ENCODE data around the gene ANKRD39. TPM values are rescaled to one million over a fixed set of nuclear protein-coding genes. Genes with fewer than 3 reads are reported as not detected.
"Not testable (repeated sequence)": the region's sequence is repeated elsewhere in the genome, so short reads cannot be mapped to it uniquely, and the experiment has no call there.

Gene ANKRD39
- total RNA-seq, 1 donor: 4.7 TPM

DNA sequence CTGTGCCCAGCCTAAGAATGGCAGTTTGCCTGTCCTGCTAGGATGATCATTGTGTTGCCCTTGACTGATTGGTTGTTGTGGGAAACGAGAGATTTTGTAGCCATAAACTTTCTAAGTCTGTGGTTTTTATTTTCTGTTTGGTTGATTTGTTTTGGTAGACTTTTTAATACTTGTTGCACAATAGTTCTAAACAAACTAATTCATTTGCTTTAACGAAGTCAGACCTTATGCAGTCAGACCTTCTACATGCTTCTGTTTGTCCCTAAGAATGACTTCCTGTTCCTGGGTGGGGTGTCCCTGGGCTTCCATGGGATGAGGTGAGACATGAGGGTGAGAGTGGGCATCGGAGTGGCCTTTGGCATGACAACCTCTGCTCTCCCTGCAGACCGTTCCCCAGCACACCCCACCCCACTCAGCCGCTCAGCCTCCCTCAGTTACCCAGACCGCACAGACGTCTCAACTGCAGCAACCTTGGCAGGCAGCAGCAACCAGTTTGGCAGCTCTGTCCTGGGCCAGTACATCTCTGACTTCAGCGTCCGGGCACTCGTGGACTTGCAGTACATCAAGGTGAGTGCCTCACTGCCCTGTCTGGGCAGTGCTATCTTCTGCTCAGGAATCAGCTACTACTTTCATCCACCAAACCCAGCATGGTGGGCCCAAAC is 49.5 kb downstream of the ANKRD39 start:
- TF ChIP-seq, protein P1, sequence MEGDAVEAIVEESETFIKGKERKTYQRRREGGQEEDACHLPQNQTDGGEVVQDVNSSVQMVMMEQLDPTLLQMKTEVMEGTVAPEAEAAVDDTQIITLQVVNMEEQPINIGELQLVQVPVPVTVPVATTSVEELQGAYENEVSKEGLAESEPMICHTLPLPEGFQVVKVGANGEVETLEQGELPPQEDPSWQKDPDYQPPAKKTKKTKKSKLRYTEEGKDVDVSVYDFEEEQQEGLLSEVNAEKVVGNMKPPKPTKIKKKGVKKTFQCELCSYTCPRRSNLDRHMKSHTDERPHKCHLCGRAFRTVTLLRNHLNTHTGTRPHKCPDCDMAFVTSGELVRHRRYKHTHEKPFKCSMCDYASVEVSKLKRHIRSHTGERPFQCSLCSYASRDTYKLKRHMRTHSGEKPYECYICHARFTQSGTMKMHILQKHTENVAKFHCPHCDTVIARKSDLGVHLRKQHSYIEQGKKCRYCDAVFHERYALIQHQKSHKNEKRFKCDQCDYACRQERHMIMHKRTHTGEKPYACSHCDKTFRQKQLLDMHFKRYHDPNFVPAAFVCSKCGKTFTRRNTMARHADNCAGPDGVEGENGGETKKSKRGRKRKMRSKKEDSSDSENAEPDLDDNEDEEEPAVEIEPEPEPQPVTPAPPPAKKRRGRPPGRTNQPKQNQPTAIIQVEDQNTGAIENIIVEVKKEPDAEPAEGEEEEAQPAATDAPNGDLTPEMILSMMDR (IDR thresholded peaks at IDR 0.05; ENCODE audit: insufficient read depth, low read depth, low read length): no peak
- no peak overlapping the region for H3K4me3 ChIP-seq (ENCODE audit: low read depth, low read length)
- peak; percentile 64 for DNase-seq (ENCODE audit: low read depth)

DNA sequence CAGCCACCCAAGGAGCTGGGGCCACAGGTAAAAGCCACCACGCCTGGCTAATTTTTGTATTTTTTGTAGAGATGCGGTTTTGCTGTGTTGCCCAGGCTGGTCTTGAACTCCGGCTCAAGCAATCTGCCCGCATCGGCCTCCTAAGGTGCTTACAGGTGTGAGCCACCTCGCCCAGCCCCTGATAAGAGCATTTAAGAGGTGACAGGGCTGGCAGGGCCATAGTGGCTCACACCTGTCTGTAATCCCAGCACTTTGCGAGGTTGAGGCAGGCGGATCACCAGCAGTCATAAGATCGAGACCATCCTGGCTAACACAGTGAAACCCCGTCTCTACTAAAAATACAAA is 50.7 kb downstream of the ANKRD39 start:
- TF ChIP-seq, protein P1 (IDR thresholded peaks at IDR 0.05; ENCODE audit: insufficient read depth, low read depth, low read length): no peak
- no peak for DNase-seq (ENCODE audit: low read depth)
- no peak overlapping the region for H3K4me3 ChIP-seq (ENCODE audit: low read depth, low read length)

DNA sequence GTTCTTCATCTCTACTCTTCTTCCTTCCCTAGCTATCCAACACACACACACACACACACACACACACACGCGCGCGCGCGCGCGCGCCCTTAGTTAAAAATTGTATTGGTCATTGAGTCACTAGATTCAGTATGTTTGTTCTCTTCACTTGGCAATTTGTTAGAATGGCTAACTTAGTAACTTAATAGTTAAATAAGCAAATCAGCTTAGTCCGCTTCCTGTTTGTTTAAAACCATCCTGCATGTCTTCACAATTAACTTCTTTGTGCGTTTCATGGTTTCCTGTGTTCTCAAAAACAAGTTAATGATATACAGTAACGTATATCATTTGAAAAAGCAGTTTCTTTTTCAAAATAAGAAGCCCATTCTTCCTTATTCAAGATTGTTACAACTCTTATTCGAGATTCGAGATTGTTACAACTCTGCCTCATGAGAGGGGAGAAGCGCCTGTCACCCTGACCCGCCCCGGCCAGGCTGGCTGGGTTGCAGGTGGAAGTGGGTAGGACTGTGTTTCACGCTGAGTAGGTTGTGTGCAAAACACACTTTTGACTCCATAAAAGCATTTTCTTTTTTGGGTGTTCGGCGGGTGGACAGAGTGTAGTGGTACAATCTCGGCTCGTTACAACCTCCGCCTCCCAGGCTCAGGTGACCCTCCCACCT is 51.2 kb downstream of the ANKRD39 start:
- TF ChIP-seq, protein P1 (IDR thresholded peaks at IDR 0.05; ENCODE audit: insufficient read depth, low read depth, low read length): no peak
- H3K4me3 ChIP-seq (ENCODE audit: low read depth, low read length): no peak overlapping the region
- no peak for DNase-seq (ENCODE audit: low read depth)

DNA sequence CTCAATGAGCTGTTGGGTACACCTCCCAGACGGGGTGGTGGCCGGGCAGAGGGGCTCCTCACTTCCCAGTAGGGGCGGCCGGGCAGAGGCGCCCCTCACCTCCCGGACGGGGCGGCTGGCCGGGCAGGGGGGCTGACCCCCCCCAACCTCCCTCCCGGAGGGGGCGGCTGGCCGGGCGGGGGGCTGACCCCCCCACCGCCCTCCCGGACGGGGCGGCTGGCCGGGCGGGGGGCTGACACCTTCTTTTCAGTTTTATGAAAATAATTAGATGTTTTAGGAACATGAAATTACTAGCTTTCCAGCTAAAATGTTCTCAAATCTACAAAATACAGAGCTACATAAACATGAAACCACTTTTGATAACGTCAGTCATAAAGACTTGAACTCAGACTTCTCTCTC is 51.9 kb downstream of the ANKRD39 start:
- not testable (repeated sequence) for DNase-seq (ENCODE audit: low read depth)

DNA sequence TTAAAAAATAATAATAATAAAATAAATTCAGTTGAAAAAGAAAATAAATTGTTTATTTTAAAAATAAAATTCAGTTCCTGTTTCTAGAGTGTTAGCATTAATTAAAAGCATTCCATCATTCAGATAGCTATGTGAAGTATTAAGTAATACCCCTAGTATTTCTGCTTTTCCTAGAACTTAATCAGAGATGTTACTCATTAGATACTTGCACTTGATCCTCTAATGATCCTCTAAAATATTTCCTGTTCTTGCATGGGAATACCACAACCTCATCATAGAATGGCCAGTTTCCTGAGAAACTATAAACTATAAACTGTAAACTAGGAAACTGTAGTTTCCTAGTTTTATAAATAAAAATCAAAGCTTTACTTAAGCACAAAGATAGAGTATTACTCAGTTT is 52.8 kb downstream of the ANKRD39 start:
- peak; percentile 43 for DNase-seq (ENCODE audit: low read depth)
- TF ChIP-seq, protein P1 (IDR thresholded peaks at IDR 0.05; ENCODE audit: insufficient read depth, low read depth, low read length): no peak

More for the DNA sequence above, 51.9 kb downstream of the ANKRD39 start:
- H3K4me3 ChIP-seq (ENCODE audit: low read depth, low read length): not testable (repeated sequence)

DNA sequence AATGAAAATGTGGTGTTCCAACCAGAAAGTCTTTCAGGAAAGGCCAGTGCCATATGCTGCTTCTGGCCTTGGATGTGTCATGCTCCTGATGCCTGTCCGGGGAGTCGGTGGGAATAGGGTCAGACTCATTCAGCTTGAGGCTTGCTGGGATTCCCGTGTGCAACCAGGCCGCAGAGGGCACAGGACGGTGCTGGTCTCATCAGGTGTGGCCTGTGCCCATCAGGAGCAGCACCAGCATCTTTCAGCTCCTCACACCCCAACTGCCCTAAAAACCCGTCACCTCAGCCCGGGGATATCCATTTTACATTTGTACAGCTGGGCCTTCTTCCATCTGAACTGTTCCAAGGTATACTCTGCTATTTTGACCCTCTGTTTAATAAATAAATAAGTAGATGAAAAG is 55.1 kb downstream of the ANKRD39 start:
- no peak overlapping the region for H3K4me3 ChIP-seq (ENCODE audit: low read depth, low read length)
- no peak for DNase-seq (ENCODE audit: low read depth)
- TF ChIP-seq, protein P1 (IDR thresholded peaks at IDR 0.05; ENCODE audit: insufficient read depth, low read depth, low read length): no peak

More for the DNA sequence above, 52.8 kb downstream of the ANKRD39 start:
- no peak overlapping the region for H3K4me3 ChIP-seq (ENCODE audit: low read depth, low read length)

DNA sequence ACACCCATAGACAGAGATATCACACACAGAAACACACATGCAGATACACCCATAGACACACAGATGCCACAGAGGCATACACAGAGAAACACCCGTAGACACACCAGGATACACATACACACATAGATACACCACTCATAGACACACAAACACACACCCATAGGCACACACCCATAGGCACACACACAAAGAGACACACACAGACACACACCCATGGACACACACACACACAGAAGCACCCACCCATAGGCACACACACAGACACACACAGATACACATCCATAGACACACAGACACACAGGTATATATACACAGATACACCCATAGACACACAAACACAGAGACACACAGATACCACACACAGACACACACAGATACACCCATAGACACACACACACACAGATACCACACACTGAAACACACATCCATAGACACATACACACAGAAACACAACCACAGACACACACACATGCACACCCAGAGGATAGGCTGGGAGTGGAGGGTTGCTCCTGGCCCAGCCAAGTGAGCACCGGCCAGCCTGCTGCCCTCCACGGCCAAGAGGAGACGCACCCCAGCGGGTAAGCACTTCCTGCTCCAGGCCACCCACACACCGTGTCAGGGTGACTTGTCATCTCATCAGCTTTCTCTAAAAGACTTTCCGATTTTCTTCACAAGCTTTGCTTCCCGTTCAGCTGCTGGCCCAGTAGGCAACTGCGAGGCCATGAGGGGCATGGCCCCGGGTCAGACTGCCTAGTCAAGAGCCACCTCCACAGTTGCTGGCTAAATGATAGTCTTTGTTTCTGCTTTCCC is 55.8 kb downstream of the ANKRD39 start:
- TF ChIP-seq, protein P1 (IDR thresholded peaks at IDR 0.05; ENCODE audit: insufficient read depth, low read depth, low read length): no peak
- no peak overlapping the region for H3K4me3 ChIP-seq (ENCODE audit: low read depth, low read length)
- no peak for DNase-seq (ENCODE audit: low read depth)
